ENCODE data around the gene NDUFB8.

The NDUFB8 gene

DNA sequence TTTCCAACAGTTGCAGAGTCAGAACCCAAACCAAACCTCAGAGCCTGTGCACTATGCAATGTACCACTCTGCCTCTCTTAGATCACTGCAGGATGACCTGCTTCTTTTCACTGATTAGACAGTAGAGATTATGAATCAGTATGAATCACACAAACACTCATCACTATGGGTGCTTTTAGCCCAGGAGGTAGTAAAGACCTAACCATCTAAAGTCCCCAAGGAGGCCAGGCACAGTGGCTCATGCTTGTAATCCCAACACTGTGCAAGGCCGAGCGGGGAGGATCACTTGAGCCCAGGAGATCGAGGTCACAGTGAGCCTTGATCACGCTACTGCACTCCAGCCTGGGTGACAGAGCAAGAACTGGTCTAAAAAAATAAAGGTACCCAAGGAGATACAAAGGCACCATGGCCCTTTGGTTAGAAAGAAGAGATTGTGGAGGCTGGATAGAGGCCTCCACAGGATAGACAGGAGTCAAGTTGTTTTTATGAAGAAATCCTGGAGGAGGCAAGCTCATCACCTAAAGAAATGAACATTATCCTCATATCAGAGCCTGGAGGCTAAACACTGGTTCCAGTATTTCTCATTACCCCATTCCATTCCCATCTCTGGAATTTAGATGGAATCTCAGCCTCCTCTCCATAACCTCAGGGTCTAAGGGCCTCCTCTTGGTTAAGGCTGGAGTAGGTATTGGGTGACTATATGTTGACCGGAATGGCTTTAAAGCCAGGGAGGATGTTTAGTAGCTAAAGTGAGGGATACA, 22.9 kb downstream of the NDUFB8 start:
- DNase-seq = no peak

- no peak for DNase-seq
Observed at GRCh38 chr10:100505164-100505563, 24.5 kb downstream of the NDUFB8 start.

DNA sequence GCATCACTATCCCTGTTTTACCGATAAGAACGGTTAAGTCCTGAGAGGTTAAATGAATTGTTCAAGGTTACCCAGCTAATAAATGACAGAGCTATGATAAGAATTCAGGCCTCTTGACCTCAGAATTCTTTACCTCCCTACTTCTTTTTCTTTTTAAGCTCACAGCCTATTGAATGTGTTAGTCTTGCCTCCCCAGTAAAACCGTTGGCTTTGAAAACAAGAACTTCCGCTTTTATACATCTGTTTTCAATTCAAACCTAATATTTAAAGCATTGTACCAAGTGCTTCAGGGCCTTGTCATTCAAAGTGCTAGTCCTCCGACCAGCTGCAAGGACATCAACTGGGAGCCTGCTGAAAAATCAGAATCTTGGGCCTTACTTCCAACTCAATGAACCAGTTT, 25.6 kb downstream of the NDUFB8 start:
- no peak for DNase-seq

GRCh38 chr10:100502926-100503494, 26.7 kb downstream of the NDUFB8 start:
- no peak for DNase-seq

- DNase-seq = no peak
Observed at GRCh38 chr10:100501423-100501822, 28.2 kb downstream of the NDUFB8 start.

DNA sequence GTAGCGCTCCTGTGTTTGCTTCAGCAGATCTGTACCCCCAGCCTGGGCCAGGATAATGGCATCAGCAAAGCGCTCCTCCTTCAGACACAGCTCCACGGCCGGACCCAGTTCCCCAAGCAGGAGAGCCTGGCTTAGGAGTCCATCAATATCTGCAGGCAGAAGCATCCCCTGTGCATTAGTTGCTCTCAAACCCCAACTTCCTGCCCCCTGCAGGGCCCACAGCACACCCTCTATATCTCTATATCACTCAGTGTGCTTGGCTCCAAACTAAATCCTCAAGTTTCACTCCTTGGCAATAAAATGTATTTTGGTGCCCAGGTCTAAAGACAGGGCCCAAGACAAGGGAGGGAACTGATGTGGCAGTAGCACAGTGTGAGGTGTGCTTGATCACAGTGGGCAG, 31.6 kb downstream of the NDUFB8 start:
- no peak for DNase-seq

- DNase-seq = no peak
Observed at GRCh38 chr10:100496567-100496966, 33.1 kb downstream of the NDUFB8 start.

DNA sequence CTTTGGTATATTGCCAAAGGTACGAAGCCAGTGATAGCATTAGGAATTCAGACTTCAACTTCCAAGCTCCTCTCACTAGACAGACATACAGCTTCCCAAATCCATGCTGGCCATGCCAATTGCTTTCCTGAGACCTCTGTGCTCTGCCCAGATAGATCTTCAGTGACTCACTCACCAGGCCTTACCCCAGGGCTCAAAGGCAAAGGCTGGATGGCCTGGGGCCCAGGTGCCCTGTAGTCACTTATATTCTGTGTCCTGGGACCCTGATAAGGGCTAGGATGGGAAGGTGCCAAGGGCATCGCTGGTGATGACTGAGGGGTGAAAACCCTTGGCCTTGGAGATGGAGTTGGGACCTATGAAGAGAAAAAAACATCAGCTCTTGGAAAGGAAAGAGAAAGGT, 39.1 kb downstream of the NDUFB8 start:
- DNase-seq = no peak

- DNase-seq = no peak
Observed at GRCh38 chr10:100489396-100489795, 40.3 kb downstream of the NDUFB8 start.

- DNase-seq = no peak
Observed at GRCh38 chr10:100487529-100487928, 42.1 kb downstream of the NDUFB8 start.

GRCh38 chr10:100485801-100486495, 43.7 kb downstream of the NDUFB8 start:
- DNase-seq = no peak

- DNase-seq = no peak
Observed at GRCh38 chr10:100485366-100485765, 44.3 kb downstream of the NDUFB8 start.

GRCh38 chr10:100483876-100484666, 45.6 kb downstream of the NDUFB8 start:
- DNase-seq = no peak

DNA sequence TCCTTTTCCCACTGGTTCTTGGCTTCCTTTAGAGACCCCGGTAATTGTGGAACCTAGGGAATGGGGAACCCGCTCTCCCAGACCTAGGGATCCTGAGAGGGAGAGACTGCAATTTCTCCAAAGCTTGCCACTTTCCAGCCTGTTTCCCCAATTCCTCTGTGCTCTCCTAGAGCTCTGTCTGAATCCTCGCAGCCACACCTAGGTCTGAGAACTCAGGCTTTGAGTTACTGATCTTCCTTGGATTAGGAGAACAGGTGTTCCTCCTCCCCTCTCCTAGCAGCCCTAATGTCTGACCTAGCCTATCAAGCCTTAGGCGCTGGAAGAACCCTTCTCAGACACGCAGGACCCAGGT, 46.9 kb downstream of the NDUFB8 start:
- no peak for DNase-seq

GRCh38 chr10:100482181-100482833, 47.4 kb downstream of the NDUFB8 start:
- DNase-seq = no peak

DNA sequence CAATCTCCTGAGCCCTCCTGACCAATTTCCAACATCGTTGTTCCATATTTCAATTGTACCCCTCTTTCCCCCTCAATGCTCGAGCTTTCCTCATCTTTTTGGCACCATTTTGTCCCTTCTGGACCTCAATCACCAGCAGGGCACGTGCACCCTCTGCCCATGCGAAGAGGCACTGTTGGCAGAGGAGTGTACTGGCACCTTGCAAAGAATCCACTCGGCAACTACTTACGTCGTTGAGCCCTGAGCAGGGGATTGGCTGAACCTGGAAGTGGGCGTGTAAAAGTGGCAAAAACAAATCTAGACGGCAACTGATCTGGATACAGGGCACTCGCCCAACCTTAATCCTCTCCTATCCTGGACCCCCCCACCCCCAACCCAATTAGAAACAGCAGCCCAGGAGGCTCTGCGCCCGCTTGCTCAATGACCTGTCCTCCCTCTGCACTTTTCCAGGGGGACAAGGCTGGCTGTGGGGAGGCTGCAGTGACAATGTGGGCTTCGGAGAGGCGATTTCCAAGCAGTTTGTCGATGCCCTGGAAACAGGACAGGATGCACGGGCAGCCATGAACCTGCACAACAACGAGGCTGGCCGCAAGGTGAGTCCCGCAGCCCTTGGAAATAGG, 48.1 kb downstream of the NDUFB8 start:
- DNase-seq = peak; percentile 62

DNA sequence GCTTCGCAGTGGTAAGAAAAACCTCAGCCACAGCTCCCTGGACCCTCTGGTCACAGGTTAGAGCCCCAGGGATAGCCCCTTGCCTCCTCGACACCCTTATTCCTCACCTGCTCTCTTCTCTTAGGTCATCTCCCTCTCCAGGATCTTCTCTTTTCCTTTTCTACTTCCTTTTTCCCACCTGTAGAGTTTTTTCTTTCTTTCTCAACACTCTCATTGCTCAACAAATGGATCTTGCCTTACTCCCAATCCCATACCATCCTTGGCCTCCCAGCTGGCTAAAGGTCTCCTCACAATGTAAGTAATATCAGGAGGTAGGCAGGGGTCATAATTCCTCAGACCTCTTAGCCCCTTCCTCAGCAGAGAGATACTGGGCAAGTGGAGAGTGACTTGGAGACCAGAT, 49.7 kb downstream of the NDUFB8 start:
- no peak for DNase-seq

- DNase-seq = no peak
Observed at GRCh38 chr10:100479037-100479436, 50.6 kb downstream of the NDUFB8 start.

DNA sequence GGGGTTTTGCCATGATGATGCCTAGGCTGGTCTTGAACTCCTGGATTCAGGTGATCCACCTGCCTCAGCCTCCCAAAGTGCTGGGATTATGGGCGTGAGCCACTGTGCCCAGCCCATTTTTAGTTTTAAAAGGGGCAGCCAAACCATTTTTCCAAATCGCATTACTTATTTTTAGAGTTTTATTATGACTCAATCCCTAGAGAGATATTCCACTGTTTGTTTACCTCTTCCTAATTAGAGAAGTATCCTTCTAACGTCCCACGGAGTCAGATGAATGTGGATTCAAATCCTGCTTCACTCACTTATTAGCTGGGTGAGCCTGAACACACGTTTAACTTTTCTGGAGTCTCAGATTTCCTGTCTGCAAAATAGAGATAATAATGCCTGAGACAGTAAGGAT, 51.7 kb downstream of the NDUFB8 start:
- DNase-seq = no peak

All from KG1 (cell line).